ENCODE measurements around the gene ZSCAN25. TPM values are rescaled to one million over a fixed set of nuclear protein-coding genes. Genes with fewer than 3 reads are reported as not detected.
"Not testable (repeated sequence)": the region's sequence is repeated elsewhere in the genome, so short reads cannot be mapped to it uniquely, and the experiment has no call there.

ZSCAN25 gene
- total and polyA plus RNA-seq, 4 donors = 11.7 to 16.3 (median 13.0) TPM

- no peaks in the 10 kb centered on the region for H3K4me1 ChIP-seq (ENCODE audit: control insufficient read depth, insufficient read depth, low read length)
- no peak overlapping the region for H3K27ac ChIP-seq (ENCODE audit: low read depth, low read length)
- H3K4me3 ChIP-seq (ENCODE audit: low read depth, low read length) = no peak overlapping the region
- H3K27me3 ChIP-seq (ENCODE audit: control insufficient read depth, insufficient read depth, low read length) = no peaks in the 10 kb centered on the region
- H3K9me3 ChIP-seq (ENCODE audit: control insufficient read depth, insufficient read depth, low read length) = no peaks in the 10 kb centered on the region
- DNase-seq (ENCODE audit: low read depth in 4 of 6, low spot score in 6 of 6) = no peak
- H3K36me3 ChIP-seq (ENCODE audit: control insufficient read depth, insufficient read depth, low read length) = peaks cover 88% of the 10 kb centered on the region
- 96% methylated on average over 16 of the region's 16 CpGs for WGBS (ENCODE audit: insufficient coverage)
These were observed 7.7 kb downstream of the ZSCAN25 start for GRCh38 chr7:99624484-99624883.

- Histone ChIP-seq H3K9me3 (ENCODE audit: control insufficient read depth, insufficient read depth, low read length) (no peaks in the 10 kb centered on the region), H3K27me3 (ENCODE audit: control insufficient read depth, insufficient read depth, low read length) (no peaks in the 10 kb centered on the region), H3K27ac (ENCODE audit: low read depth, low read length) (no peak overlapping the region), H3K4me3 (ENCODE audit: low read depth, low read length) (no peak overlapping the region), H3K36me3 (ENCODE audit: control insufficient read depth, insufficient read depth, low read length) (peaks cover 88% of the 10 kb centered on the region), H3K4me1 (ENCODE audit: control insufficient read depth, insufficient read depth, low read length) (no peaks in the 10 kb centered on the region)
- no peak for DNase-seq (ENCODE audit: low read depth in 4 of 6, low spot score in 6 of 6)
- 90% methylated on average over 5 of the region's 5 CpGs for WGBS (ENCODE audit: insufficient coverage)
These were observed 8.6 kb downstream of the ZSCAN25 start for GRCh38 chr7:99625321-99625720.

GRCh38 chr7:99625961-99626360 is 9.2 kb downstream of the ZSCAN25 start:
- Histone ChIP-seq H3K9me3 (ENCODE audit: control insufficient read depth, insufficient read depth, low read length) (no peaks in the 10 kb centered on the region), H3K4me1 (ENCODE audit: control insufficient read depth, insufficient read depth, low read length) (no peaks in the 10 kb centered on the region), H3K4me3 (ENCODE audit: low read depth, low read length) (no peak overlapping the region), H3K27me3 (ENCODE audit: control insufficient read depth, insufficient read depth, low read length) (no peaks in the 10 kb centered on the region), H3K27ac (ENCODE audit: low read depth, low read length) (no peak overlapping the region), H3K36me3 (ENCODE audit: control insufficient read depth, insufficient read depth, low read length) (peaks cover 86% of the 10 kb centered on the region)
- no peak for DNase-seq (ENCODE audit: low read depth in 4 of 6, low spot score in 6 of 6)
- 98% methylated on average over 4 of the region's 4 CpGs for WGBS (ENCODE audit: insufficient coverage)

DNA sequence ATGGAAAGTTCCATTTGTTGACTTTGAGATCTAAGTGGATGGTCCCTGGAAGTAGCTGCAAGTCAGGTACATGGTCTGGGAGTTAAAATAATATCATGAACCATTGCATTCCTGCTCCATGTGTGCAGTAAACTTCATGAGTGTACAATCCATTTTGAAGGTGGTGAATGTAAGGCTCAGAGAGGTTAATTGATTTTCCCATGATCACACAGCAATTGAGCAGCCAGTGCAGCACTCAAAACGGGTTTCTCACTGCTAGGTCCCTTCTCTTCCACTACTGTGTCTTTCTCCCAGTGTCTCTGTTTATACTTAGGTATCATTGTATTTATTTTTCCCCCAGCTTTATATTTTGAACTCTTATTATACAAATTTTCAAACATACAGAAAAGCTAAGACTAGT is 9.9 kb downstream of the ZSCAN25 start:
- Histone ChIP-seq H3K4me3 (ENCODE audit: low read depth, low read length) (no peak overlapping the region), H3K4me1 (ENCODE audit: control insufficient read depth, insufficient read depth, low read length) (no peaks in the 10 kb centered on the region), H3K27me3 (ENCODE audit: control insufficient read depth, insufficient read depth, low read length) (no peaks in the 10 kb centered on the region), H3K9me3 (ENCODE audit: control insufficient read depth, insufficient read depth, low read length) (no peaks in the 10 kb centered on the region), H3K27ac (ENCODE audit: low read depth, low read length) (no peak overlapping the region), H3K36me3 (ENCODE audit: control insufficient read depth, insufficient read depth, low read length) (peaks cover 83% of the 10 kb centered on the region)
- no CpG with 5 or more reads among the region's 1 CpG for WGBS (ENCODE audit: insufficient coverage)
- DNase-seq (ENCODE audit: low read depth in 4 of 6, low spot score in 6 of 6) = no peak

GRCh38 chr7:99627513-99627912 is 10.8 kb downstream of the ZSCAN25 start:
- Histone ChIP-seq H3K27ac (ENCODE audit: low read depth, low read length) (no peak overlapping the region), H3K27me3 (ENCODE audit: control insufficient read depth, insufficient read depth, low read length) (no peaks in the 10 kb centered on the region), H3K4me1 (ENCODE audit: control insufficient read depth, insufficient read depth, low read length) (no peaks in the 10 kb centered on the region), H3K36me3 (ENCODE audit: control insufficient read depth, insufficient read depth, low read length) (peaks cover 81% of the 10 kb centered on the region), H3K9me3 (ENCODE audit: control insufficient read depth, insufficient read depth, low read length) (no peaks in the 10 kb centered on the region), H3K4me3 (ENCODE audit: low read depth, low read length) (no peak overlapping the region)
- no peak for DNase-seq (ENCODE audit: low read depth in 4 of 6, low spot score in 6 of 6)
- no CpG with 5 or more reads among the region's 11 CpGs for whole genome bisulfite sequencing (ENCODE audit: insufficient coverage)

DNA sequence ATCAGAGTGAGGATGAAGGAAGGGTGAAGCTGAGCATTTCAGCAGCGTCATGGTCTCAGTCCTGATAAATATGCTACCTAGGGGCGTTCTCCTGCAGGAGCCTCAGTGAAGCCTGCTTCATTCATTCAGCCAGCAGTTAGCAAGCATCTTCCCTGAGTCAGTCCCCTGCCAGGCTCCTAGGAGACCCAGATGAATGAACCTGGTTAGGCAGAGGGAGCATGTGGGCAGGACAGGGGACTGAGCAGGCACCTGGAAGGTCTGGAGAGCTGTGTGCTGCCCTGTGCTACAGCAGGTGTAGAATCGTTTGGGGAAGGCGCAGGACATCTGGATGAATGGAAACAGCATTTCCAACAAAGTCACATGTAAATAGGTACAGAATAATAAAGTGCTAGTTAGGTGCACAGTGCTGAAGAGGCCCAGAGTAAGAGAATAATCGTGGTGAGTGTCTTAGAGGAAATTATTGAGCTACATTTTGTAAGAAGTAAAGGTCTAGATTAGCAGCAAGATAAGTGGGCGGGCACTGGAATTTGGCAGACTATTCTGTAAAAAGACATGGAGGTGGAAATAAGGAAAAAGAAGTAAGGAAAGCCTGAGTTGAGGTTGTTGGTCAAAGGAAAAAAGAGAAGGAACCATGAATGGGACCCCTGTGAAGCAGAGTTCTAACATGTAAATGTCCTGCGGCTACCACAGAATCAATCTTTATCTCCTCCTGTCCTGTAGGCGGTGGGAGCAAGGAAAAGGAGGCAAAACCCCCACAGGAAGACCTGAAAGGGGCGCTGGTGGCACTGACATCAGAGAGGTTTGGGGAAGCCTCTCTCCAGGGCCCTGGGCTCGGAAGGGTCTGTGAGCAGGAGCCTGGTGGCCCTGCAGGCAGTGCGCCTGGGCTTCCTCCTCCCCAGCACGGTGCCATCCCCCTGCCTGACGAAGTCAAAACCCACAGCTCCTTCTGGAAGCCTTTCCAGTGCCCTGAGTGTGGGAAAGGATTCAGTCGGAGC is 12.0 kb downstream of the ZSCAN25 start:
- DNase-seq (ENCODE audit: low read depth in 4 of 6, low spot score in 6 of 6) = no peak
- Histone ChIP-seq H3K9me3 (ENCODE audit: control insufficient read depth, insufficient read depth, low read length) (no peaks in the 10 kb centered on the region), H3K27ac (ENCODE audit: low read depth, low read length) (no peak overlapping the region)

GRCh38 chr7:99629643-99630042 is 12.9 kb downstream of the ZSCAN25 start:
- no peaks in the 10 kb centered on the region for H3K9me3 ChIP-seq (ENCODE audit: control insufficient read depth, insufficient read depth, low read length)
- WGBS (ENCODE audit: insufficient coverage) = 98% methylated on average over 20 of the region's 20 CpGs
- no peak for DNase-seq (ENCODE audit: low read depth in 4 of 6, low spot score in 6 of 6)
- no peak overlapping the region for H3K27ac ChIP-seq (ENCODE audit: low read depth, low read length)
- no peaks in the 10 kb centered on the region for H3K4me1 ChIP-seq (ENCODE audit: control insufficient read depth, insufficient read depth, low read length)
- no peaks in the 10 kb centered on the region for H3K27me3 ChIP-seq (ENCODE audit: control insufficient read depth, insufficient read depth, low read length)
- no peak overlapping the region for H3K4me3 ChIP-seq (ENCODE audit: low read depth, low read length)
- peaks cover 71% of the 10 kb centered on the region for H3K36me3 ChIP-seq (ENCODE audit: control insufficient read depth, insufficient read depth, low read length)

More for the DNA sequence above, 12.0 kb downstream of the ZSCAN25 start:
- WGBS (ENCODE audit: insufficient coverage) = 71% methylated on average over 9 of the region's 14 CpGs
- Histone ChIP-seq H3K36me3 (ENCODE audit: control insufficient read depth, insufficient read depth, low read length) (peaks cover 75% of the 10 kb centered on the region), H3K4me1 (ENCODE audit: control insufficient read depth, insufficient read depth, low read length) (no peaks in the 10 kb centered on the region), H3K4me3 (ENCODE audit: low read depth, low read length) (no peak overlapping the region), H3K27me3 (ENCODE audit: control insufficient read depth, insufficient read depth, low read length) (no peaks in the 10 kb centered on the region)

- WGBS (ENCODE audit: insufficient coverage) = 50% methylated on average over 6 of the region's 9 CpGs
- DNase-seq (ENCODE audit: low read depth in 4 of 6, low spot score in 6 of 6) = peak in 4 of 6 donors; percentile 6 to 51 (median 21)
- Histone ChIP-seq H3K36me3 (ENCODE audit: control insufficient read depth, insufficient read depth, low read length) (peaks cover 53% of the 10 kb centered on the region), H3K4me3 (ENCODE audit: low read depth, low read length) (no peak overlapping the region), H3K9me3 (ENCODE audit: control insufficient read depth, insufficient read depth, low read length) (no peaks in the 10 kb centered on the region), H3K4me1 (ENCODE audit: control insufficient read depth, insufficient read depth, low read length) (no peaks in the 10 kb centered on the region), H3K27me3 (ENCODE audit: control insufficient read depth, insufficient read depth, low read length) (no peaks in the 10 kb centered on the region), H3K27ac (ENCODE audit: low read depth, low read length) (no peak overlapping the region)
These were observed 14.8 kb downstream of the ZSCAN25 start for GRCh38 chr7:99631295-99632109.

- H3K27me3 ChIP-seq (ENCODE audit: control insufficient read depth, insufficient read depth, low read length); H3K27ac ChIP-seq (ENCODE audit: low read depth, low read length); H3K9me3 ChIP-seq (ENCODE audit: control insufficient read depth, insufficient read depth, low read length); H3K4me3 ChIP-seq (ENCODE audit: low read depth, low read length); DNase-seq (ENCODE audit: low read depth in 4 of 6, low spot score in 6 of 6); H3K4me1 ChIP-seq (ENCODE audit: control insufficient read depth, insufficient read depth, low read length): not testable (repeated sequence)
- peaks cover 20% of the 10 kb centered on the region for H3K36me3 ChIP-seq (ENCODE audit: control insufficient read depth, insufficient read depth, low read length)
- WGBS (ENCODE audit: insufficient coverage) = no CpG with 5 or more reads among the region's 2 CpGs
These were observed 20.7 kb downstream of the ZSCAN25 start for GRCh38 chr7:99637414-99637813.
